Measurements from ENCODE around the gene POT1.

- TF ChIP-seq POLR2A (IDR thresholded peaks at IDR 0.05): no peak
- TF ChIP-seq, protein P1, sequence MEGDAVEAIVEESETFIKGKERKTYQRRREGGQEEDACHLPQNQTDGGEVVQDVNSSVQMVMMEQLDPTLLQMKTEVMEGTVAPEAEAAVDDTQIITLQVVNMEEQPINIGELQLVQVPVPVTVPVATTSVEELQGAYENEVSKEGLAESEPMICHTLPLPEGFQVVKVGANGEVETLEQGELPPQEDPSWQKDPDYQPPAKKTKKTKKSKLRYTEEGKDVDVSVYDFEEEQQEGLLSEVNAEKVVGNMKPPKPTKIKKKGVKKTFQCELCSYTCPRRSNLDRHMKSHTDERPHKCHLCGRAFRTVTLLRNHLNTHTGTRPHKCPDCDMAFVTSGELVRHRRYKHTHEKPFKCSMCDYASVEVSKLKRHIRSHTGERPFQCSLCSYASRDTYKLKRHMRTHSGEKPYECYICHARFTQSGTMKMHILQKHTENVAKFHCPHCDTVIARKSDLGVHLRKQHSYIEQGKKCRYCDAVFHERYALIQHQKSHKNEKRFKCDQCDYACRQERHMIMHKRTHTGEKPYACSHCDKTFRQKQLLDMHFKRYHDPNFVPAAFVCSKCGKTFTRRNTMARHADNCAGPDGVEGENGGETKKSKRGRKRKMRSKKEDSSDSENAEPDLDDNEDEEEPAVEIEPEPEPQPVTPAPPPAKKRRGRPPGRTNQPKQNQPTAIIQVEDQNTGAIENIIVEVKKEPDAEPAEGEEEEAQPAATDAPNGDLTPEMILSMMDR (IDR thresholded peaks at IDR 0.05 in 4 of 5, conservative IDR thresholded peaks at IDR 0.05 in 1 of 5): no peak
These were observed 150.0 kb downstream of the POT1 start for GRCh38 chr7:124779620-124780019.

All from gastrocnemius medialis (tissue), 4 donors.